ENCODE measurements around the gene SHOC1.

DNA sequence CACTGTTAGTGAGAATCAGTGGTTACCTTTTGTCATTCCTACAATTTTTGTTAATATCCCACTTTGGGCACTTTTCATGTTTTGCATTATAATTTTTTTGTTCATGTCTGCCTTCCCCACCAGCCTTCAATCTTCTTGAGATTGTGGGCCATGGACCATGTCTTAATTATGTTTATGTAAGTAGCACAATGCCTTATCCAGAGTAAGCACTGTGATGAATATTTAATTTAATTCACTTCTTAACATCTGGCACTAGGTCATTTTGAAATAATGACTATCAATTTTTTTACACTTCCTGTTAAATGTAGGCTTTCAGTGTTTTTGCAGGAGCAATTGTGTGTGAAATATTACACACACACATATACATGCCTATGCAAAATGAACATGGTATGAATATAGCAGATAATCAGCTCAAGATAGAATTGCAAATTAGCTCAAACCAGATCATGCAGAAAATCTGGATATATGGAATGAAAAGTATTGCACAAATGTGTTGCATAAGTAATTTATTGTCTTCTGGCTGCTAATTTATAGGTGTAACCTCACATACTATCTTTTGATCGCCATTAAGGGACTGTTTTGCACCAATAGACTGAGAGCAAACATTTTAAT lies 5.3 kb upstream of the SHOC1 start:
- no peak for TF ChIP-seq CTCF (conservative IDR thresholded peaks at IDR 0.05)
- no peak for TF ChIP-seq ZFX (IDR thresholded peaks at IDR 0.05)

All from C4-2B (cell line).